Neural cell (in vitro differentiated cells): ENCODE data around the gene MUSTN1. TPM values are rescaled to one million over a fixed set of nuclear protein-coding genes. Genes with fewer than 3 reads are reported as not detected.

Experiments used
- H2AFZ ChIP-seq: fragments of 200-600, 300-800 bp; sonication (generic), shearing (Covaris generic); 2 replicates; pipeline ENCODE4 v1.6.0; 2014; ENCODE audit warnings: low read depth, mild to moderate bottlenecking, antibody characterized with exemption, low read length, moderate library complexity
- H3F3A ChIP-seq: fragments of 200-600 bp; shearing (Covaris generic); 2 replicates; pipeline ENCODE4 v1.6.1; 2016; ENCODE audit warnings: mild to moderate bottlenecking, moderate library complexity, mixed read lengths, antibody characterized with exemption, low read length; ENCODE audit not compliant: insufficient read depth, poor library complexity, severe bottlenecking
- H3K27ac ChIP-seq: fragments of 200-600, 300-800 bp; sonication (generic), shearing (Covaris generic); 2 replicates; pipeline ENCODE4 v1.5.1; 2014; ENCODE audit warnings: mild to moderate bottlenecking, low read length, moderate library complexity
- H3K27me3 ChIP-seq: fragments of 300-800, 200-600 bp; sonication (generic), shearing (Covaris generic); 2 replicates; pipeline ENCODE4 v1.6.0; 2014; ENCODE audit warnings: mild to moderate bottlenecking, low read depth, low read length, moderate library complexity; ENCODE audit not compliant: insufficient read depth
- H3K36me3 ChIP-seq: fragments of 300-800, 200-600 bp; sonication (generic), shearing (Covaris generic); 2 replicates; pipeline ENCODE4 v1.5.1; 2014; ENCODE audit warnings: mild to moderate bottlenecking, antibody characterized with exemption, low read length, moderate library complexity; ENCODE audit not compliant: insufficient read depth
- H3K4me2 ChIP-seq: fragments of 300-800, 200-600 bp; sonication (generic), shearing (Covaris generic); 2 replicates; pipeline ENCODE4 v1.6.0; 2014; ENCODE audit warnings: mild to moderate bottlenecking, low read length
- H3K4me3 ChIP-seq: fragments of 300-800, 200-600 bp; sonication (generic), shearing (Covaris generic); 2 replicates; pipeline ENCODE4 v1.5.1; 2014; ENCODE audit warnings: mild to moderate bottlenecking, low read length, moderate library complexity
- H3K79me2 ChIP-seq: fragments of 200-600 bp; shearing (Covaris generic); replicated peaks from 2 replicates; pipeline ENCODE4 v1.6.0; 2014; ENCODE audit warnings: mild to moderate bottlenecking, low read length, moderate library complexity; ENCODE audit not compliant: insufficient read depth
- H3K9ac ChIP-seq: fragments of 300-800, 200-600 bp; sonication (generic), shearing (Covaris generic); 2 replicates; pipeline ENCODE4 v1.6.1; 2016; ENCODE audit warnings: mild to moderate bottlenecking, low read length, mixed read lengths
- H3K9me2 ChIP-seq: fragments of 200-600 bp; shearing (Covaris generic); 2 replicates; pipeline ENCODE4 v1.6.1; 2016; ENCODE audit warnings: mild to moderate bottlenecking, low read length, mixed read lengths; ENCODE audit not compliant: insufficient read depth
- H3K9me3 ChIP-seq: fragments of 200-600, 300-800 bp; sonication (generic), shearing (Covaris generic); 2 replicates; pipeline ENCODE4 v1.6.1; 2016; ENCODE audit warnings: mild to moderate bottlenecking, mixed run types, low read length, moderate library complexity, mixed read lengths
- H4K20me1 ChIP-seq: fragments of 200-600 bp; shearing (Covaris generic); 2 replicates; pipeline ENCODE4 v1.6.1; 2016; ENCODE audit warnings: mild to moderate bottlenecking, mixed run types; ENCODE audit not compliant: insufficient read depth
- CTCF ChIP-seq: fragments of 450-650 bp; IDR thresholded peaks from 2 replicates; pipeline ENCODE4 v1.5.1; 2014; ENCODE audit warnings: antibody characterized with exemption, mild to moderate bottlenecking, moderate library complexity; ENCODE audit not compliant: poor library complexity, severe bottlenecking
- EP300 ChIP-seq: fragments of 450-650 bp; conservative IDR thresholded peaks from 2 replicates; pipeline ENCODE4 v1.6.1; 2014; ENCODE audit warnings: antibody characterized with exemption, mild to moderate bottlenecking, moderate library complexity; ENCODE audit not compliant: poor library complexity, severe bottlenecking
- EZH2 ChIP-seq: fragments of 200-600, 300-800 bp; shearing (Covaris generic), sonication (generic); IDR thresholded peaks from 2 replicates; pipeline ENCODE4 v1.6.1; 2014; ENCODE audit warnings: antibody characterized with exemption, low read length, borderline replicate concordance, mild to moderate bottlenecking; ENCODE audit not compliant: insufficient read depth, poor library complexity, severe bottlenecking
- MXI1 ChIP-seq: fragments of 450-650 bp; conservative IDR thresholded peaks from 2 replicates; pipeline ENCODE4 v1.6.1; 2014; ENCODE audit warnings: antibody characterized with exemption, mild to moderate bottlenecking; ENCODE audit not compliant: poor library complexity, severe bottlenecking
- POLR2AphosphoS5 ChIP-seq: IDR thresholded peaks from 2 replicates; pipeline ENCODE4 v1.6.1; 2012
- RAD21 ChIP-seq: fragments of 450-650 bp; conservative IDR thresholded peaks from 2 replicates; pipeline ENCODE4 v1.6.1; 2014; ENCODE audit warnings: antibody characterized with exemption, mild to moderate bottlenecking, moderate library complexity
- SMC3 ChIP-seq: fragments of 450-650 bp; conservative IDR thresholded peaks from 2 replicates; pipeline ENCODE4 v1.6.1; 2014; ENCODE audit warnings: antibody characterized with exemption, mild to moderate bottlenecking, moderate library complexity; ENCODE audit not compliant: poor library complexity
- TAF1 ChIP-seq: IDR thresholded peaks from 2 replicates; pipeline ENCODE4 v1.6.1; 2012; ENCODE audit warnings: low read depth
- polyA plus RNA-seq: library from polyadenylated mRNA; depleted of rRNA; stranded (reverse); fragments of >200 nt; gene quantifications from 2 replicates; pipeline ENCODE4 v1.2.3, GENCODE V29; 2014
- TF ChIP-seq, protein P1 (sequence below): IDR thresholded peaks from 2 replicates; pipeline ENCODE4 v1.6.1; 2012; ENCODE audit warnings: borderline replicate concordance

Gene MUSTN1
- polyA plus RNA-seq, 1 donor from 2014 or later = not detected

DNA sequence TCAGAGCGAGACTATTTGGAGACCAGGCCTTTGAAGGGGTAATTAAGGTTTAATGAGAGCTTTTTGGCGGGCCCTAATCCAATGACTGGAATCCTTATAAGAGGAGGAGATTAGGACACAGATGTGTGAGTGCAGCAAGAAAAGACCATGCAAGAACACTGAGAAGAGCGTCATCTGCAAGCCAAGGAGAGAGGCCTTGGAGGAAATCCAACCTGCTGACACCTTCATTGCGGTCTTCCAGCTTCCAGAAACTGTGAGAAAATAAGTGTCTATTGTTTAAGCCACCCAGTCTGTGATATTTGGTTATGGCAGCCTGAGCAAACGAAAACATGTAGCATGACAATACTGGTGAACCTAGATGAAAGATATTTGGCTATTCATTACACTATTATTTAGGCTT lies 23.0 kb upstream of the MUSTN1 start:
- Histone ChIP-seq H3K9me2 (no peaks in the 10 kb centered on the region), H3K27ac (no peak overlapping the region), H3K4me2 (no peak overlapping the region), H2AFZ (no peak overlapping the region), H3F3A (no peaks in the 10 kb centered on the region), H3K27me3 (no peaks in the 10 kb centered on the region), H4K20me1 (no peaks in the 10 kb centered on the region), H3K79me2 (no peaks in the 10 kb centered on the region), H3K4me3 (no peak overlapping the region), H3K9me3 (no peaks in the 10 kb centered on the region), H3K36me3 (no peaks in the 10 kb centered on the region), H3K9ac (no peak overlapping the region)
- TF ChIP-seq, protein P1, sequence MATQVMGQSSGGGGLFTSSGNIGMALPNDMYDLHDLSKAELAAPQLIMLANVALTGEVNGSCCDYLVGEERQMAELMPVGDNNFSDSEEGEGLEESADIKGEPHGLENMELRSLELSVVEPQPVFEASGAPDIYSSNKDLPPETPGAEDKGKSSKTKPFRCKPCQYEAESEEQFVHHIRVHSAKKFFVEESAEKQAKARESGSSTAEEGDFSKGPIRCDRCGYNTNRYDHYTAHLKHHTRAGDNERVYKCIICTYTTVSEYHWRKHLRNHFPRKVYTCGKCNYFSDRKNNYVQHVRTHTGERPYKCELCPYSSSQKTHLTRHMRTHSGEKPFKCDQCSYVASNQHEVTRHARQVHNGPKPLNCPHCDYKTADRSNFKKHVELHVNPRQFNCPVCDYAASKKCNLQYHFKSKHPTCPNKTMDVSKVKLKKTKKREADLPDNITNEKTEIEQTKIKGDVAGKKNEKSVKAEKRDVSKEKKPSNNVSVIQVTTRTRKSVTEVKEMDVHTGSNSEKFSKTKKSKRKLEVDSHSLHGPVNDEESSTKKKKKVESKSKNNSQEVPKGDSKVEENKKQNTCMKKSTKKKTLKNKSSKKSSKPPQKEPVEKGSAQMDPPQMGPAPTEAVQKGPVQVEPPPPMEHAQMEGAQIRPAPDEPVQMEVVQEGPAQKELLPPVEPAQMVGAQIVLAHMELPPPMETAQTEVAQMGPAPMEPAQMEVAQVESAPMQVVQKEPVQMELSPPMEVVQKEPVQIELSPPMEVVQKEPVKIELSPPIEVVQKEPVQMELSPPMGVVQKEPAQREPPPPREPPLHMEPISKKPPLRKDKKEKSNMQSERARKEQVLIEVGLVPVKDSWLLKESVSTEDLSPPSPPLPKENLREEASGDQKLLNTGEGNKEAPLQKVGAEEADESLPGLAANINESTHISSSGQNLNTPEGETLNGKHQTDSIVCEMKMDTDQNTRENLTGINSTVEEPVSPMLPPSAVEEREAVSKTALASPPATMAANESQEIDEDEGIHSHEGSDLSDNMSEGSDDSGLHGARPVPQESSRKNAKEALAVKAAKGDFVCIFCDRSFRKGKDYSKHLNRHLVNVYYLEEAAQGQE = no peak
- no peak for TF ChIP-seq CTCF

GRCh38 chr3:52857133-52857532 lies 22.3 kb upstream of the MUSTN1 start:
- Histone ChIP-seq H3K36me3 (no peaks in the 10 kb centered on the region), H3K27me3 (no peaks in the 10 kb centered on the region), H3K79me2 (no peaks in the 10 kb centered on the region), H3K9me2 (no peaks in the 10 kb centered on the region), H3K9ac (no peak overlapping the region), H4K20me1 (no peaks in the 10 kb centered on the region), H3K9me3 (no peaks in the 10 kb centered on the region), H3F3A (no peaks in the 10 kb centered on the region), H2AFZ (no peak overlapping the region), H3K4me2 (no peak overlapping the region), H3K27ac (no peak overlapping the region), H3K4me3 (no peak overlapping the region)
- TF ChIP-seq RAD21 (no peak), CTCF (no peak), EZH2 (no peak)

DNA sequence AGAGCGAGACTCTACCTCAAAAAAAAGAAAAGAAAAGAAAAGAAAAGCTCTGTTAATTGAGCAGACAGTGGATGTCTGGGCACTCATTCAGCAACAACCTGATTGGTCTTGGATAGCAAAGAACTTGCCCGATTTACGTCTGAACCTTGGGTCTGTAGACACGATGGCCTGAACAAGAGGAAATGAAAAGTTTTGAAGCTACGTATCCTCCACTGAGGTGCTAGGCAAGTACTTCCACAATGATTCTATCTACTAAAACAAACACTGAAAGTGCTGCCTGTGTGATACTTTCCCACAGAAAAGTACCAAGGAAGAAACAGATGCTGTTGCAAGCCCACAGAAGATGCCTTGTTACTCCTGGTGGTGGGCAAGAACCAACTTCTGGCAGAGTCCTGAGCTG lies 21.8 kb upstream of the MUSTN1 start:
- Histone ChIP-seq H3K9me3 (no peaks in the 10 kb centered on the region), H3K27me3 (no peaks in the 10 kb centered on the region), H2AFZ (no peak overlapping the region), H3K4me2 (no peak overlapping the region), H3K79me2 (no peaks in the 10 kb centered on the region), H3K27ac (no peak overlapping the region), H3F3A (no peaks in the 10 kb centered on the region), H3K4me3 (no peak overlapping the region), H3K9ac (no peak overlapping the region), H3K9me2 (no peaks in the 10 kb centered on the region), H4K20me1 (no peaks in the 10 kb centered on the region), H3K36me3 (no peaks in the 10 kb centered on the region)
- TF ChIP-seq SMC3 = no peak
- no peak for TF ChIP-seq MXI1
- TF ChIP-seq CTCF = no peak
- no peak for TF ChIP-seq EP300
- no peak for TF ChIP-seq POLR2AphosphoS5
- TF ChIP-seq RAD21 = no peak
- TF ChIP-seq, protein P1 = no peak
- TF ChIP-seq TAF1 = no peak
- TF ChIP-seq EZH2 = no peak
